Chondrocyte (in vitro differentiated cells): ENCODE measurements around the gene DRGX. TPM values are rescaled to one million over a fixed set of nuclear protein-coding genes. Genes with fewer than 3 reads are reported as not detected.

Experiments
- DNase-seq: peaks from one replicate; pipeline ENCODE4 v3.0.0; 2021; ENCODE audit warnings: mixed read lengths, low spot score
- H3K27ac Mint-ChIP-seq: one replicate; pipeline ENCODE4 v1.8.0; 2021; ENCODE audit warnings: mild to moderate bottlenecking, moderate library complexity, mixed read lengths; ENCODE audit not compliant: unreplicated experiment
- H3K27me3 Mint-ChIP-seq: 2 replicates; pipeline ENCODE4 v1.8.0; 2021; ENCODE audit warnings: low read depth, mixed read lengths
- H3K36me3 Mint-ChIP-seq: 2 replicates; pipeline ENCODE4 v1.8.0; 2021; ENCODE audit warnings: low read depth, mixed read lengths
- H3K4me1 Mint-ChIP-seq: 2 replicates; pipeline ENCODE4 v1.8.0; 2021; ENCODE audit warnings: low read depth, mild to moderate bottlenecking, mixed read lengths
- H3K4me3 Mint-ChIP-seq: one replicate; pipeline ENCODE4 v1.8.0; 2021; ENCODE audit warnings: mild to moderate bottlenecking, moderate library complexity, mixed read lengths; ENCODE audit not compliant: unreplicated experiment
- H3K9me3 Mint-ChIP-seq: 2 replicates; pipeline ENCODE4 v1.8.0; 2021; ENCODE audit warnings: low read depth, mixed read lengths
- CTCF ChIP-seq: fragments of 200-600 bp; sonication (generic); IDR thresholded peaks from 2 replicates; pipeline ENCODE4 v1.5.0; 2021; ENCODE audit warnings: antibody characterized with exemption, mild to moderate bottlenecking, moderate library complexity
- total RNA-seq: library from RNA; stranded (reverse); gene quantifications from 3 replicates; pipeline ENCODE4 v1.2.1, GENCODE V29; 2021

DRGX gene
- total RNA-seq, 1 donor from 2014 or later = not detected

- H3K27ac Mint-ChIP-seq = no peak overlapping the region
- TF ChIP-seq CTCF = no peak
- DNase-seq = no peak
- no peaks in the 10 kb centered on the region for H3K4me1 Mint-ChIP-seq
- H3K27me3 Mint-ChIP-seq = peaks cover 43% of the 10 kb centered on the region
- no peaks in the 10 kb centered on the region for H3K9me3 Mint-ChIP-seq
- no peaks in the 10 kb centered on the region for H3K36me3 Mint-ChIP-seq
- no peak overlapping the region for H3K4me3 Mint-ChIP-seq
These were observed 8.8 kb downstream of the DRGX start for GRCh38 chr10:49387071-49387470.

- no peaks in the 10 kb centered on the region for H3K4me1 Mint-ChIP-seq
- no peaks in the 10 kb centered on the region for H3K9me3 Mint-ChIP-seq
- no peak overlapping the region for H3K27ac Mint-ChIP-seq
- H3K4me3 Mint-ChIP-seq = no peak overlapping the region
- H3K36me3 Mint-ChIP-seq = no peaks in the 10 kb centered on the region
- TF ChIP-seq CTCF = no peak
- no peak for DNase-seq
- H3K27me3 Mint-ChIP-seq = peaks cover 37% of the 10 kb centered on the region
These were observed 9.7 kb downstream of the DRGX start for GRCh38 chr10:49385939-49386922.

GRCh38 chr10:49384268-49384953 is 11.5 kb downstream of the DRGX start:
- H3K4me3 Mint-ChIP-seq = no peak overlapping the region
- no peak for DNase-seq
- no peaks in the 10 kb centered on the region for H3K9me3 Mint-ChIP-seq
- H3K4me1 Mint-ChIP-seq = no peaks in the 10 kb centered on the region
- no peak for TF ChIP-seq CTCF
- H3K36me3 Mint-ChIP-seq = no peaks in the 10 kb centered on the region
- H3K27ac Mint-ChIP-seq = no peak overlapping the region
- H3K27me3 Mint-ChIP-seq = peaks cover 28% of the 10 kb centered on the region

GRCh38 chr10:49383853-49384252 is 12.0 kb downstream of the DRGX start:
- H3K36me3 Mint-ChIP-seq = no peaks in the 10 kb centered on the region
- peaks cover 25% of the 10 kb centered on the region for H3K27me3 Mint-ChIP-seq
- no peak for TF ChIP-seq CTCF
- no peaks in the 10 kb centered on the region for H3K4me1 Mint-ChIP-seq
- no peak overlapping the region for H3K27ac Mint-ChIP-seq
- no peak for DNase-seq
- no peak overlapping the region for H3K4me3 Mint-ChIP-seq
- H3K9me3 Mint-ChIP-seq = no peaks in the 10 kb centered on the region

- no peak overlapping the region for H3K4me3 Mint-ChIP-seq
- no peaks in the 10 kb centered on the region for H3K36me3 Mint-ChIP-seq
- DNase-seq = no peak
- peaks cover 16% of the 10 kb centered on the region for H3K27me3 Mint-ChIP-seq
- TF ChIP-seq CTCF = no peak
- no peaks in the 10 kb centered on the region for H3K9me3 Mint-ChIP-seq
- no peak overlapping the region for H3K27ac Mint-ChIP-seq
- no peaks in the 10 kb centered on the region for H3K4me1 Mint-ChIP-seq
These were observed 13.1 kb downstream of the DRGX start for GRCh38 chr10:49382826-49383225.
